GM23338 (cell line): Measurements from ENCODE around the gene MRPL28. TPM values are rescaled to one million over a fixed set of nuclear protein-coding genes. Genes with fewer than 3 reads are reported as not detected.

Source experiments
- NANOG ChIP-seq: IDR thresholded peaks from 2 replicates; pipeline ENCODE4 v1.6.1; 2016; ENCODE audit warnings: antibody characterized with exemption, borderline replicate concordance
- polyA plus RNA-seq: library from polyadenylated mRNA; unstranded; fragments of >200 nt; fragmentation: Nextera tagmentation; extraction: Ambion mirVana; gene quantifications from 2 replicates; pipeline ENCODE4 v1.2.1, GENCODE V29; 2016
- total RNA-seq: library from RNA; depleted of rRNA; stranded (reverse); fragments of >200 nt; shearing (Covaris generic); gene quantifications from 2 replicates; pipeline ENCODE4 v1.2.3, GENCODE V29; 2014
- TF ChIP-seq, protein P1 (sequence below): fragments of 250-450 bp; sonication (Bioruptor Pico); IDR thresholded peaks from 2 replicates; pipeline ENCODE4 v1.5.0; 2020; ENCODE audit warnings: mild to moderate bottlenecking, moderate library complexity
- TF ChIP-seq, protein P2 (sequence below), 2 experiments: fragments of 200-600 bp in 1 of 2; sonication (generic) in 1 of 2; conservative IDR thresholded peaks; 2 replicates each; pipeline versions ENCODE4 v1.5.1 to v1.6.1; 2016 to 2017; ENCODE audit warnings: antibody characterized with exemption in 2 of 2, low read depth in 2 of 2, mild to moderate bottlenecking in 2 of 2, moderate library complexity in 1 of 2
- TF ChIP-seq, protein P3 (sequence below): IDR thresholded peaks from one replicate; pipeline ENCODE4 v1.6.1; 2018; ENCODE audit warnings: antibody characterized with exemption; ENCODE audit not compliant: unreplicated experiment

MRPL28 gene
- total and polyA plus RNA-seq, 2 experiments from 2014 or later: 135 to 169 TPM

DNA sequence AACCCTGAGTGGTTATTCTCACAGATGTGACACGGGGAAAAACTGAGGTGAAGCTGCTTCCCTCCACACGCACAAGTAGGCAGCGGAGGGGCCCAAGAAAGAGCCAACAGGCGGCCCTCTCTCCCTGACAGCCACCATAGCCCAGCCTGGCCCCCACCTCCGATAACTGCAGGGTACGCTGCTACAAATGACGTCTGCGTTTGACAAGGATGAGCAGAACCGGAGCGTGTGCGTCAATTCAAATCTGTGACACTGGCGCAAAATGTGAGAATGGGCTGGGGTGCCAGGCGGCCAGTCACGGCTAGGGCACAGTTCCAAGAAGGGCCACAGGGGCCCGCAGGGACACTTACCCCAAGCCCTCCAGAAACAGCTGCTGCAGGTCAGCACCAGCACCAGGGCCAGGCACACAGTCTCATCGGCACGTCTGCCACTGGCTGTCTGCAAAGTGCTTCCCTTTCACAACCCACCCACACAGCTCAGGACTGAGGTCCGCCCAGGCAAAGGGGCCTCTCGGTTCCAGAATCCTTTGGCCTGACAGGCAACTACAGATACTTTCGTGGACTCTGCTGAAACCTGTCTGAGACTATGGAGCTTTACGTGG lies 32.3 kb downstream of the MRPL28 start (continued):
- TF ChIP-seq, protein P1, sequence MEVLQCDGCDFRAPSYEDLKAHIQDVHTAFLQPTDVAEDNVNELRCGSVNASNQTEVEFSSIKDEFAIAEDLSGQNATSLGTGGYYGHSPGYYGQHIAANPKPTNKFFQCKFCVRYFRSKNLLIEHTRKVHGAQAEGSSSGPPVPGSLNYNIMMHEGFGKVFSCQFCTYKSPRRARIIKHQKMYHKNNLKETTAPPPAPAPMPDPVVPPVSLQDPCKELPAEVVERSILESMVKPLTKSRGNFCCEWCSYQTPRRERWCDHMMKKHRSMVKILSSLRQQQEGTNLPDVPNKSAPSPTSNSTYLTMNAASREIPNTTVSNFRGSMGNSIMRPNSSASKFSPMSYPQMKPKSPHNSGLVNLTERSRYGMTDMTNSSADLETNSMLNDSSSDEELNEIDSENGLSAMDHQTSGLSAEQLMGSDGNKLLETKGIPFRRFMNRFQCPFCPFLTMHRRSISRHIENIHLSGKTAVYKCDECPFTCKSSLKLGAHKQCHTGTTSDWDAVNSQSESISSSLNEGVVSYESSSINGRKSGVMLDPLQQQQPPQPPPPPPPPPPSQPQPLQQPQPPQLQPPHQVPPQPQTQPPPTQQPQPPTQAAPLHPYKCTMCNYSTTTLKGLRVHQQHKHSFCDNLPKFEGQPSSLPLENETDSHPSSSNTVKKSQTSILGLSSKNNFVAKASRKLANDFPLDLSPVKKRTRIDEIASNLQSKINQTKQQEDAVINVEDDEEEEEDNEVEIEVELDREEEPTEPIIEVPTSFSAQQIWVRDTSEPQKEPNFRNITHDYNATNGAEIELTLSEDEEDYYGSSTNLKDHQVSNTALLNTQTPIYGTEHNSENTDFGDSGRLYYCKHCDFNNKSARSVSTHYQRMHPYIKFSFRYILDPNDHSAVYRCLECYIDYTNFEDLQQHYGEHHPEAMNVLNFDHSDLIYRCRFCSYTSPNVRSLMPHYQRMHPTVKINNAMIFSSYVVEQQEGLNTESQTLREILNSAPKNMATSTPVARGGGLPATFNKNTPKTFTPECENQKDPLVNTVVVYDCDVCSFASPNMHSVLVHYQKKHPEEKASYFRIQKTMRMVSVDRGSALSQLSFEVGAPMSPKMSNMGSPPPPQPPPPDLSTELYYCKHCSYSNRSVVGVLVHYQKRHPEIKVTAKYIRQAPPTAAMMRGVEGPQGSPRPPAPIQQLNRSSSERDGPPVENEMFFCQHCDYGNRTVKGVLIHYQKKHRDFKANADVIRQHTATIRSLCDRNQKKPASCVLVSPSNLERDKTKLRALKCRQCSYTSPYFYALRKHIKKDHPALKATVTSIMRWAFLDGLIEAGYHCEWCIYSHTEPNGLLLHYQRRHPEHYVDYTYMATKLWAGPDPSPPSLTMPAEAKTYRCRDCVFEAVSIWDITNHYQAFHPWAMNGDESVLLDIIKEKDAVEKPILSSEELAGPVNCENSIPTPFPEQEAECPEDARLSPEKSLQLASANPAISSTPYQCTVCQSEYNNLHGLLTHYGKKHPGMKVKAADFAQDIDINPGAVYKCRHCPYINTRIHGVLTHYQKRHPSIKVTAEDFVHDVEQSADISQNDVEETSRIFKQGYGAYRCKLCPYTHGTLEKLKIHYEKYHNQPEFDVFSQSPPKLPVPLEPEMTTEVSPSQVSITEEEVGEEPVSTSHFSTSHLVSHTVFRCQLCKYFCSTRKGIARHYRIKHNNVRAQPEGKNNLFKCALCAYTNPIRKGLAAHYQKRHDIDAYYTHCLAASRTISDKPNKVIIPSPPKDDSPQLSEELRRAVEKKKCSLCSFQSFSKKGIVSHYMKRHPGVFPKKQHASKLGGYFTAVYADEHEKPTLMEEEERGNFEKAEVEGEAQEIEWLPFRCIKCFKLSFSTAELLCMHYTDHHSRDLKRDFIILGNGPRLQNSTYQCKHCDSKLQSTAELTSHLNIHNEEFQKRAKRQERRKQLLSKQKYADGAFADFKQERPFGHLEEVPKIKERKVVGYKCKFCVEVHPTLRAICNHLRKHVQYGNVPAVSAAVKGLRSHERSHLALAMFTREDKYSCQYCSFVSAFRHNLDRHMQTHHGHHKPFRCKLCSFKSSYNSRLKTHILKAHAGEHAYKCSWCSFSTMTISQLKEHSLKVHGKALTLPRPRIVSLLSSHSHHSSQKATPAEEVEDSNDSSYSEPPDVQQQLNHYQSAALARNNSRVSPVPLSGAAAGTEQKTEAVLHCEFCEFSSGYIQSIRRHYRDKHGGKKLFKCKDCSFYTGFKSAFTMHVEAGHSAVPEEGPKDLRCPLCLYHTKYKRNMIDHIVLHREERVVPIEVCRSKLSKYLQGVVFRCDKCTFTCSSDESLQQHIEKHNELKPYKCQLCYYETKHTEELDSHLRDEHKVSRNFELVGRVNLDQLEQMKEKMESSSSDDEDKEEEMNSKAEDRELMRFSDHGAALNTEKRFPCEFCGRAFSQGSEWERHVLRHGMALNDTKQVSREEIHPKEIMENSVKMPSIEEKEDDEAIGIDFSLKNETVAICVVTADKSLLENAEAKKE (CRISPR knock-in tag): no peak
- TF ChIP-seq NANOG: no peak
- TF ChIP-seq, protein P2, sequence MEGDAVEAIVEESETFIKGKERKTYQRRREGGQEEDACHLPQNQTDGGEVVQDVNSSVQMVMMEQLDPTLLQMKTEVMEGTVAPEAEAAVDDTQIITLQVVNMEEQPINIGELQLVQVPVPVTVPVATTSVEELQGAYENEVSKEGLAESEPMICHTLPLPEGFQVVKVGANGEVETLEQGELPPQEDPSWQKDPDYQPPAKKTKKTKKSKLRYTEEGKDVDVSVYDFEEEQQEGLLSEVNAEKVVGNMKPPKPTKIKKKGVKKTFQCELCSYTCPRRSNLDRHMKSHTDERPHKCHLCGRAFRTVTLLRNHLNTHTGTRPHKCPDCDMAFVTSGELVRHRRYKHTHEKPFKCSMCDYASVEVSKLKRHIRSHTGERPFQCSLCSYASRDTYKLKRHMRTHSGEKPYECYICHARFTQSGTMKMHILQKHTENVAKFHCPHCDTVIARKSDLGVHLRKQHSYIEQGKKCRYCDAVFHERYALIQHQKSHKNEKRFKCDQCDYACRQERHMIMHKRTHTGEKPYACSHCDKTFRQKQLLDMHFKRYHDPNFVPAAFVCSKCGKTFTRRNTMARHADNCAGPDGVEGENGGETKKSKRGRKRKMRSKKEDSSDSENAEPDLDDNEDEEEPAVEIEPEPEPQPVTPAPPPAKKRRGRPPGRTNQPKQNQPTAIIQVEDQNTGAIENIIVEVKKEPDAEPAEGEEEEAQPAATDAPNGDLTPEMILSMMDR (conservative IDR thresholded peaks at IDR 0.05; ENCODE audit: low read depth in 2 of 2): no peak
- TF ChIP-seq, protein P3, sequence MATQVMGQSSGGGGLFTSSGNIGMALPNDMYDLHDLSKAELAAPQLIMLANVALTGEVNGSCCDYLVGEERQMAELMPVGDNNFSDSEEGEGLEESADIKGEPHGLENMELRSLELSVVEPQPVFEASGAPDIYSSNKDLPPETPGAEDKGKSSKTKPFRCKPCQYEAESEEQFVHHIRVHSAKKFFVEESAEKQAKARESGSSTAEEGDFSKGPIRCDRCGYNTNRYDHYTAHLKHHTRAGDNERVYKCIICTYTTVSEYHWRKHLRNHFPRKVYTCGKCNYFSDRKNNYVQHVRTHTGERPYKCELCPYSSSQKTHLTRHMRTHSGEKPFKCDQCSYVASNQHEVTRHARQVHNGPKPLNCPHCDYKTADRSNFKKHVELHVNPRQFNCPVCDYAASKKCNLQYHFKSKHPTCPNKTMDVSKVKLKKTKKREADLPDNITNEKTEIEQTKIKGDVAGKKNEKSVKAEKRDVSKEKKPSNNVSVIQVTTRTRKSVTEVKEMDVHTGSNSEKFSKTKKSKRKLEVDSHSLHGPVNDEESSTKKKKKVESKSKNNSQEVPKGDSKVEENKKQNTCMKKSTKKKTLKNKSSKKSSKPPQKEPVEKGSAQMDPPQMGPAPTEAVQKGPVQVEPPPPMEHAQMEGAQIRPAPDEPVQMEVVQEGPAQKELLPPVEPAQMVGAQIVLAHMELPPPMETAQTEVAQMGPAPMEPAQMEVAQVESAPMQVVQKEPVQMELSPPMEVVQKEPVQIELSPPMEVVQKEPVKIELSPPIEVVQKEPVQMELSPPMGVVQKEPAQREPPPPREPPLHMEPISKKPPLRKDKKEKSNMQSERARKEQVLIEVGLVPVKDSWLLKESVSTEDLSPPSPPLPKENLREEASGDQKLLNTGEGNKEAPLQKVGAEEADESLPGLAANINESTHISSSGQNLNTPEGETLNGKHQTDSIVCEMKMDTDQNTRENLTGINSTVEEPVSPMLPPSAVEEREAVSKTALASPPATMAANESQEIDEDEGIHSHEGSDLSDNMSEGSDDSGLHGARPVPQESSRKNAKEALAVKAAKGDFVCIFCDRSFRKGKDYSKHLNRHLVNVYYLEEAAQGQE: no peak
